GM21447 (cell line): ENCODE data around the gene SLC6A16.
A peak's percentile ranks its signal among the peaks of the same experiment; 100 is the strongest.
"Not testable (repeated sequence)": the region's sequence is repeated elsewhere in the genome, so short reads cannot be mapped to it uniquely, and the experiment has no call there.

Experiments used
- ATAC-seq: cut with Tn5 transposase; IDR thresholded peaks from one replicate; pipeline ENCODE4 v1.9.1; 2021; ENCODE audit not compliant: unreplicated experiment

SLC6A16 gene

DNA sequence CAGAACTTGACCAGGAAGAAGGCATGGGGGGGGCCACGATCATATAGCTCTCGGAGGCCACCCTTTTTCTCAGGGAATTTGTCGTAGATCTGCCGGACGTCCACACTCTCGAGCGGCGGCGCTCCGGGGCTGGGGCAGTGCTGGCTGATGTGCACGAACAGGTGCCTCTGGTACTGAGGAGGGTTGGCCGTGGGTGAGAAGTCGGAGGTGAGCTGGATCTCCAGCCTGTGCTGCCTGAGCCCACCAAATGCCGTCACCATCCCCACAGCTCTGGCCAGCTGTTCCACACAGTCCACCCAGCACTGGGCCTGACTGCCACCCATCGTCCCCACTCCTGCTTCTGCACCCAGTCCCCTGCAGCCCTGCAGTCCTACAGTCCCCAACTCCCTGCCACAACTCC lies 22.2 kb upstream of the SLC6A16 start:
- ATAC-seq: no peak

DNA sequence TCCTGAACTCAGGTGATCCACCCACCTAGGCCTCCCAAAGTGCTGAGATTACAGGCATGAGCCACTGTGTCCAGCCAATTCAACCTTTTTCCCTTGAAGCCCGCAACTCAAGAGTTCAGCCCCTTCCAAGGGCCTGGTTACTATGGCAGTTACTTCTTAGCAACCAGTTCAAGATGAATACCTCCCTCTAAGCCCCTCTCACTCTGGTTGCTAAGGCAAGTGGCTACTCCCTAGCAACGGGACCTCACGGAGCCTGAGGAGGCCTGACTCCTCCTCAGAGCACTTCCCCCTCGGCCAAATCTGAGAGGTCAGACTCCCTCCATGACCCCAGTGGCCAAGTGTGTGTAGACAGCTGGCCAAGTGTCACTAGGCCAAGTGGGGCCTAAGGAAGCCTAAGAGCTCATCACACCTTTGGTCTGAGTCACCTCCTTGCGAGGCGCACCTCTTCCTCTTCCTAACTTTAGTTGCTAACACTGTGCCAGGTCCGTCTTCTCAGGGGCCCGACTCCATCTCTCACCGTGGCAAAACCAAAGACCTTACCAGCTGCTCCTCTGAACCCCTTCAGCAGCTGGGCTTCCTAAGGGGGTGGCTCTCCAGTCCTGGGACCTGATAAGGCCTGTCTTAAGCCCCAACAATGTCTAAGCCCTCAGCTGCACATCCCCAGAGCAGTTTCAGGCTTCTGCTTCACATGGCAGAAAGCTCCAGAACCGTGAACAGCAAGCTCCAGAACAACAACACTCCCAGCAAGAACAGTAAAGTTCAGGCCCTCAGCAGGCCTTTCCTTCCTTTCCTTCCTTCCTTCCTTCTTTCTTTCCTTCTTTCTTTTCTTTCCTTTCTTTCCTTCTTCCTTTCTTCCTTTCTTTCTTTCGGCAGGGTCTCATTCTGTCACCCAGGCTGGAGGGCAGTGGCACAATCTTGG lies 19.8 kb upstream of the SLC6A16 start:
- no peak for ATAC-seq

DNA sequence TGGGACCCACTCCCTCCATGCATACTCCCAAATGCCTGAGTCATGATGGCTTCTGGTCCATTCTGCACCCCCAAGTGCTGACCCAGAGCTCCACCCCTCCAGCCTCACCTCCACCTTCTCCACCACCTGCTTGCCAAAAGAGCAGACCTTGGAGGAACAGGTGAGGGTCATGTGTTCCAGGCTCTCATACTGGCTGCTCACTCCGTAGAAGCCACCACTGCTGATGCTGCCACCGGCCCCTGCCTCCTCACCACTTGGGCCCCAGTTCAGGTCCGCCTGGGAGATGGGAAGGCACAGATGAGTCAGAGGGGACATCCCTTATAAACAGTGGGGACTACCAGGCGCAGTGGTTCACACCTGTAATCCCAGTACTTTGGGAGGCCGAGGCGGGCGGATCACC lies 18.1 kb upstream of the SLC6A16 start:
- ATAC-seq: no peak

DNA sequence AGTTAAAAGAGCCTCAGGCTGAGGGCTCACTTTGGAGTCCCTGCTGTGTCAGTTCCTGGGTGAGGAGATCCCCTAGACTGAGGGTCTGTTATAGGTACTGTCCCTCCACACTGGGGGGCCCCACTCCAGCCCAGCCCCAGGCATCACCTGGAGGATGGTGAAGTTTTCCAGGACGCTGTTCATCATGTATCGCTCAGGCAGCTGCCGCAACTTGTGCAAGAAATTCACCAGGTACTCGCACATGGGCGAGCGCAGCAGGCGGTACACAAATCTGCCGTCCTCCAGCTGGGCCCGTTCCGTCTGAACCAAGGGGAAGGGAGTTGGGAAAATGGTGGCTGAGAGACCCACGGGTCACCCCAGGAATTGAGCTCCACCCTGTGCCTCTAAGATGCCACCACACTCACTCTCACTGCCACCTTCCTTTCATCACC lies 17.3 kb upstream of the SLC6A16 start:
- no peak for ATAC-seq

DNA sequence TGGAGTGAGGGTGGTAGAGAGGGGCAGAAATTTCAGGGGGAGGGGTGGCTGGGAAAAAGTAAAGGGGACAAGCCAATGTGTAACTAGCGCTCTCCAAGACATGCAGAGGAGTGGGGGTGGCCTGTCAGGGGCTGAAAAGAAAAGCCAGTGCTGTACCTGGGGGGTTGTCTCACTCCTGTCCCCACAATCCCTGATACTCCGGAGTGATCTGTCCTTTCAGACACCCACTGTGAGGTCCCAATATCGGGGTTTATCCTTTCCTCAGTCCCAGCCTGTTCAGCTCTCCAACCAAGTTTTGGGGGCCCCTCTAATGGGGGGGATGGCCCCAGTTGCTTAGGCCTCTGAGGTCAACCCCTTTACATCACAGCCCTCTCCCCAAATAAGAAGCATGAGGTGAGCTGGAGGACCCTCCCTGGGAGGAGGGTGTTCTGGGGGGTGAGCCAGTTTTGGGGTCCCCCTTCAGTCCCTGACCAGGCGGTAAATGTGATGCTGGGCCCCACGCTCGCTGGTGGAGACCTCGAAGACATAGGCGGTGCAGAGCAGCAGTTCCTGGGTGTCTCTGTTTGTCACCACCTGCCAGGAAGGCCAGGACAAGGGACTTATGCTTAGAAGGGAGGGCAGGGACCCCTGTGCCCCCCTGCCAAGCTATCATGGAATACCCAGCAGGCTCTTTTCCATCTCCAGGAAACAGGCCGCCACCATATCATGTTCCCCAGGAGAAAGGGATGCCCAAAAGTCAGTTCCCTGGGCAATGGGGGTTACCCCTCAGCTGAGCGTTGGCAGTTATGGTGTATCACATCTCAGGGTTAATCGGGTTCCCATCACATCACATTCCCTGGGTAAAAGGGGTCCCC lies 16.1 kb upstream of the SLC6A16 start:
- ATAC-seq: no peak

DNA sequence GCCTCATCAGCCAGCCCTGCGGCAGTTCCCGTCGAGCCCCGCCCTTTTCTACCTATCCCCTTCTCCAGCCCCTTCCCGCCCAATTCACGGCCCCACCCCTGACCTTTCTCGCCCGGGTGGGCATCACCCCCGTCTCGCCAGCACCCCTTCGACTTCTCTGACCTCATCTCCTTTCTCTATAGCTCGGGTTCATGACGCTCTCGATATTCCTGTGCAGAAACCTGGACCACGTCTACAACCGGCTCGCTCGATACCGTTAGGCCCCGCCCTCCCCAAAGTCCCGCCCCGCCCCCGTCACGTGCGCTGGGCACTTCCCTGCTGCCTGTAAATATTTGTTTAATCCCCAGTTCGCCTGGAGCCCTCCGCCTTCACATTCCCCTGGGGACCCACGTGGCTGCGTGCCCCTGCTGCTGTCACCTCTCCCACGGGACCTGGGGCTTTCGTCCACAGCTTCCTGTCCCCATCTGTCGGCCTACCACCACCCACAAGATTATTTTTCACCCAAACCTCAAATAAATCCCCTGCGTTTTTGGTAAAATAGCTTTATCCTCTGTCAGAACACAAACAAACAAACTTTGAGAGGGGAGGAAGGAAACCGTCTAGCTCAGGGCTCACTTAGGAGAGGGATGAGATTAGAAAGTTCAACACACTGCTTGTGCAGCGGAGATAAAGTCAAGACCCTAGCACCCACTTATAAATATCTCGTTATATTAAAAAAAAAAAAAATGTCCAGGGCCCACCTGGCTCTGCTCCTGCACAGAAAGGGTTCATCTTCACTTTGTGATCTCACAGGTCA lies 15.3 kb upstream of the SLC6A16 start:
- peak; percentile 49 for ATAC-seq

DNA sequence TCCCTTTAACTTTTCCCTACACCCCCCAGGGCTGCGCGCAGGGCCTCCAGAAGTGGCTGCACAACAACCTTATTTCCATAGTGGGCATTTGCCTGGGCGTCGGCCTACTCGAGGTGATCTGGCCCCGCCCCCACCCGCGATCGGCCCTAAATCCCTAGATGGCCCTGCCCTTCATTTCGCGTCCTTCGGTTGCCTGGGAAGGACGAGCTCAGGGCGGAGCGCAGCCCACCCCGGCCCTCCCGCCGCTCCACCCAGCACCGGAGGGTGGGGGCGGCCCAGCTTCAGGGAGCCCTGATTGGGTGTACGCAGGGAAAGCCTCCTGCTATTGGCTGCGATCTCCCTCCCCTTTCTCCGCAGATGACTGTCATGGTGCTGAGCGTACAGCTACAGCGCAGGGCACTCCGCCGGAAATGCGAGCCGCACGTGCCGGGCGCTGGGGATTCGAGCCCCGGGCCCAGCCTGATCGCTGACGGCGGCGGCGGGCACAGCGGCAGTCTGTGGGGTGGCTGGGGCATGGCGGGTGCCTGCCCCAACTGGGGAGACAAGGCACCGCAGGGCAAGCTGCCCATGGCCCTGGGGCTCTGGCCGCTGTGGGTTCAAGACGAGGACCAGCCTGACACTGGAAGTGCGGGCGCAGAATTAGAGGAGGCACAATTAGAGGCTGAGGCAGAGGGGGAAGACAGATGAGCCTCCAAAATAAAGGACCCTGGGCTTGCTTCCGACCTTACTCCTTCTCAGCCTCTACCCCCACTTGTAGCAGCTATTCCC lies 14.5 kb upstream of the SLC6A16 start:
- no peak for ATAC-seq

DNA sequence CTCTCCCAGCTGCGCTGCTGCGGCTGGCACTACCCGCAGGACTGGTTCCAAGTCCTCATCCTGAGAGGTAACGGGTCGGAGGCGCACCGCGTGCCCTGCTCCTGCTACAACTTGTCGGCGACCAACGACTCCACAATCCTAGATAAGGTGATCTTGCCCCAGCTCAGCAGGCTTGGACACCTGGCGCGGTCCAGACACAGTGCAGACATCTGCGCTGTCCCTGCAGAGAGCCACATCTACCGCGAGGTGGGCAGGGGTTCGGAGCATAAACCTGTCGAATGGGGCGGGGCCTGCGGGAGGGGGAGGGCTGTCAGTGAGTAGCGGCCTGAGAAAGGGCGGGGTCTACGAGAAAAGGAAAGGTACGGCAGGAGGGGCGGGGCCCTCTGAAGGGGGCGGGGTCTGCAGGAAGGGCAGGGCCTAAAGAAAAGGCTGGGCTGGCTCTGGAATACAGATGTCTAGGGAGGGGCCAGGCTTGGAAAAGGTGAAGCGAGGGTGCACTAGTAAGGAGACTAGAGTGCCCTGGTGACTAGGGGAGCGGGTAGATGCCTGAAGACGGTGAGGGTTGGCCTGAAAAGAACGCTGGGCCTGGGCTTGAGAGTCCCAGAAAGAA lies 13.8 kb upstream of the SLC6A16 start:
- no peak for ATAC-seq

DNA sequence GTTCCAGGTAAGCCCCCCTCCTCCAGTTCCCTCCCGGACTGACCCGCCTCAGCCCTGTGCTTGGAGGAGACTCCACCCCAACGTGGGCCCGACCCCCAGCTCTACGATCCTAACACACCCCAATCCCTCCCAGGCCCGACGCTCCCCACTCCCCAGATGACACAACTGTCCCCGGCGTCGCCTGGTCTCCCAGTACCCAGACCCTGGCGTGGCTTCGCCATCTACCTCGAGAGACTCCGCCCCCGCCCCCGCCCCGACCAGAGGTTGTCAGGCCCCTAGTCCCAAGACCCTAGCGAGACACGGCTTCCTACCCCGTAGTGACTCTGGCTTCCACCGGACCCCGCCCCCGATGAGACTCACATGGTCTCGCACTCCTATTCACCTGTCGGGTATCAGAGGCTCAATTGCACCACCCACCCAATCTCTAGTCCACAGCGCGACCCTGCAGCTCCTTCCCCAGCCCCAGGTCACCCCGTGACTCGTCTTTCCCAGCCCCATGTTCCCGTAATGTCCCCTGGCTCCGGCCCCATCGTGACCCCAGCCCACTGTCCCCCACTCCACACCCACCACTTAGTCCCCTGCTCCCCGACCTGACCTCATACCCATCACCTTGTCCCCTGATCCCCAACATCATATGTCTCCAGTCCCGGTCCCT lies 13.2 kb upstream of the SLC6A16 start:
- no peak for ATAC-seq

DNA sequence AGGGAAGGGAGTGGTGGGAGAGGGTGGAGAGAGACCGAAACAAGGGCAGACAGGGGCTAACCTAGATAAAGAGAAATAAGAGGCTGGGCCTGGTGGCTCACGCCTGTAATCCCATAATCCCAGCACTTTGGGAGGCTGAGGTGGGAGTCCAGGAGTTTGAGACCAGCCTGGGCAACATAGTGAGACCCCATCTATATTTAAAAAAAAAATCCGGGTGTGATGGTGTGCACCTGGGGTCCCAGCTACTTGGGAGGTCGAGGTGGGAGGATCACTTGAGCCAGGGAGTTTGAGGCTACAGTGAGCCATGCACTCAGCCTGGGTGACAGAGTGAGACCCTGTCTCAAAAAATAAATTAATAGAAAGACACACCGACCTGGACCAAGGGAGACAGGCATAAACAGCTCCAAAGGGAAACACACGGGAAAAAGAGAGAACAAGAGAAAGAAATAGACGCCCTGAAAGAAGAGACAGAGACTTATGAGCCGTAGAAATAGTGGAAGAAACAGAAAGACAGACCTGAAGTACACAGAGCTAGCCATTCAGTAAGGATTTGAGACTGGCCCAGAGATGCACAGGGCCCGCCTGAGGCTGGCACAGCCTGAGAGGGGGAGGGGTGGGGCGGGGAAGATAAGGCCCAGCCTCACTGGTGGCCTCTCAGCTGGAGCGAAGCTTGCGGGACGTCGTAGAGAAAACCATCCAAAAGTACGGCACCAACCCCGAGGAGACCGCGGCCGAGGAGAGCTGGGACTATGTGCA lies 12.5 kb upstream of the SLC6A16 start:
- ATAC-seq: no peak

DNA sequence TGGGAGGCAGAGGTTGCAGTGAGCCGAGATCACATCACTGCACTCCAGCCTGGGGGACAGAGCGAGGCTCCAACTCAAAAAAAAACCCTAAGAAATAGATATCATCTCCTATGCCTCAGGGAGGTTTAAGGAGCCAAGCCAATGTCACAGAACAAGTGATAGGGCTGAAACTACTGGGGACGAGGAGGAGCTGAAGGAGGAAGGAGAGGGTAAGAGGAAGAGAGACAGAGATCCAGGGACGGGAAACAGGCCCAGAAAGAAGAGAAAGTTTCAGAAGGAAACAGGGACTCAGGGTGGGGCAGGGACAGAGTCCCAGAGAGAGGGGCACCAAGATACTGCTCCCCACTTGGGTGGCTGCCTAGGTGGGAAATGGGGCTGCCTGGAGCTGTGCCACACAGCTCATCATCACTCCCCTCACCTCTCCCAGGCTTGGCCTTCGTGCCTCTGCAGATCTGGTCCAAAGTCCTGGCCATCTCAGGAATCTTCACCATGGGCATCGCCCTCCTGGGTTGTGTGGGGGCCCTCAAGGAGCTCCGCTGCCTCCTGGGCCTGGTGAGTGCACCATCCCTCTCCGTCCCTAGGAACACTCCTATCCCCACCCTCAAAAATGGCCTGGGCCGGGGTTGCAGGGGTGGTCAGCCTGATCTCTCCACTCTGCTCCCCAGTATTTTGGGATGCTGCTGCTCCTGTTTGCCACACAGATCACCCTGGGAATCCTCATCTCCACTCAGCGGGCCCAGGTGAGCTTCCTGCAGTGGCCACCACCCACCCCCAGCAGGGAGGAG lies 11.7 kb upstream of the SLC6A16 start:
- no peak for ATAC-seq

DNA sequence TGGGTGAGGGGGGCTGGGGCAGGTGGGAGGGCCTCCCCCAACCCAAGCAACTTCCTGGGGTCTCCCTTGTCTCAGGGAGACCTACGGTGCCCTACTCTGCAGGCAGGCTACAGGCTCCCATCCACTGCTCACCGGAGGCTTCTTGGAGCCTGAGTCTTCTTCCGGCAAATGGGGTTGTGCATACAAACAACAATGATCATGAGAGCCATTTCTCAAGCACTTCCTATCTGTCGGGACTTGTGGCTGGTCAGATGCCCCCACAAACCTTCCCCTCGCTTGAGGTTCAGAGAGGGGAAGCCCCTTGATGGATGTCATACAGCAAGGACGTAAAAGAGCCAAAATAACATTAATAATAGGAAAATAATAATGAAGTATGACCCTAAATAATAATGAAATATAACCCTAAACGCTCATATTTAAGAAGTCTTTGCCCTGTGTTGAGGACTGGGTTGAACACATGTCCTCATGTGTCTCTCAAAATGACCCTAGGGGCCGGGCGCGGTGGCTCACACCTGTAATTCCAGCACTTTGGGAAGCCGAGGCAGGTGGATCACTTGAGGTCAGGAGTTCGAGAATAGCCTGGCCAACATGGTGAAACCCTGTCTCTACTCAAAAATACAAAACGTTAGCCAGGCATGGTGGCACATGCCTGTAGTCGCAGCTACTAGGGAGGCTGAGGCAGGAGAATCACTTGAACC lies 10.9 kb upstream of the SLC6A16 start:
- ATAC-seq: no peak

DNA sequence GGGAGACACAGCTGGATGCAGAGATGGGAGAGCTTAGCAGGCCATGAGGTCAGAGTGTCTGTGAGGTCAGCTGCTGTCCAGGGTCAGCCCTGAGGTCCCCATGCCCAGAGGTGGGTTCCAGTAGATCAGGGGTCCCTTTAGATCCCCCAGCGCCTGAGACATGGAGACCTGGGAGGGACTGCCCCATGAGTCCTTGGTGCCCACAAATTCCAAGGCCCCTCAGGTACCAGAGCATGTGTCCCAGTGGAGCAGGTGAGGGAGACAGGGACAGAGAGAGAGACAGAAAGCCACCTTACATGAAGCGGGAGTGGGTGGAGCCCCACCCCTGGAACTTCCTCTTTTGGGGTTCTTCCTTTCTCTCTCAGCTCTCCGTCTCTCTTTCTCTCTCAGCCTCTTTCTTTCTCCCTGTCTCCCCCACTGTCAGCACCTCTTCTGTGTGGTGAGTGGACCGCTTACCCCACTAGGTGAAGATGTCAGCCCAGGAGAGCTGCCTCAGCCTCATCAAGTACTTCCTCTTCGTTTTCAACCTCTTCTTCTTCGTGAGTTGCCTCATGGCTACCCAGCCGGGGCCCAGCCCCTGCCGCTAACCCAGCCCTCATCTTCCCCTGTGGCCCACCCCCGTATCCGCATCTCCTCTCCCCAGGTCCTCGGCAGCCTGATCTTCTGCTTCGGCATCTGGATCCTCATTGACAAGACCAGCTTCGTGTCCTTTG lies 10.2 kb upstream of the SLC6A16 start, which contains the start of gene CD37:
CD37 (plus strand) TSS at position 336 of the 713 bp plus-strand sequence; CDS start at position 471, 135 bp downstream.
- ATAC-seq: no peak

DNA sequence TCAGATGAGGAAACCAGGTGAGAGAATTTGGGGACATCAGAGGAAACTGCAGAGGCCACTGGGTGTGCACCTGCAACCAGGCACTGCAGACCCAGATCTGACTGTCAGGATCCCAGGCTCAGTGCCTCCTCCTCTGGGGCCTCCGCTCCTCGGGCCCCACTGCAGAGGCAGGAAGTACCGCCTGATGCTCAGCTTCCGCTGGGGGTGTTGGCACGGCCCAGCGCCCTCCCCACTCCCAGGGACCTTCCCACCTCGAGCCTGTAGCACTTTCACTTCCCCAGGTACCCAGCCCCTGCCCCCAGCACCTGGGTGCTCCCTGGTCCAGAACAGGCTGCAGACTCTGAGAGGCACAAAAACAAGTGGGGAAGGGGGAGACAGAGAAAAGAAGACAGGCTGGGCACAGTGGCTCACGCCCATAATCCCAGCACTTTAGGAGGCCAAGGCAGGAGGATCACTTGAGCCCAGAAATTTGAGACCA lies 8.9 kb upstream of the SLC6A16 start:
- peak; percentile 50 for ATAC-seq

DNA sequence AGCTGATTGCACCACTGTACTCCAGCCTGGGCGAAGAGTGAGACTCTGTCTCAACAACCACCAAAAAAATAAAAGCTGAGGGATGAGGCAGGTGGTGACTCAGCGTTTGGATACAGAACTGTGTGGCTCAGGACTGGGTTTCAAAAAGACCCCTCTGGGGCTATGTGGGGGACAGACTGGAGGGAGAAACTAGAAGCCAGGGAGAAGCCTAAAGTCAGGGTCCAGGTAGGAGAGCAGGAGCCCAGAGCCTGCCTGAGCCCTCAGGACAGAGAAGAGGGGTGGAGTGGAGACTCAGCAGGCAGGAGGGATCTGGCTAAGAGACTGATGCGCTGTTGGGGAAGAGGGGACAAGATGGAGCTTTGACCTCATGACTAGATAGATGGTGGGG lies 8.4 kb upstream of the SLC6A16 start:
- ATAC-seq: no peak

DNA sequence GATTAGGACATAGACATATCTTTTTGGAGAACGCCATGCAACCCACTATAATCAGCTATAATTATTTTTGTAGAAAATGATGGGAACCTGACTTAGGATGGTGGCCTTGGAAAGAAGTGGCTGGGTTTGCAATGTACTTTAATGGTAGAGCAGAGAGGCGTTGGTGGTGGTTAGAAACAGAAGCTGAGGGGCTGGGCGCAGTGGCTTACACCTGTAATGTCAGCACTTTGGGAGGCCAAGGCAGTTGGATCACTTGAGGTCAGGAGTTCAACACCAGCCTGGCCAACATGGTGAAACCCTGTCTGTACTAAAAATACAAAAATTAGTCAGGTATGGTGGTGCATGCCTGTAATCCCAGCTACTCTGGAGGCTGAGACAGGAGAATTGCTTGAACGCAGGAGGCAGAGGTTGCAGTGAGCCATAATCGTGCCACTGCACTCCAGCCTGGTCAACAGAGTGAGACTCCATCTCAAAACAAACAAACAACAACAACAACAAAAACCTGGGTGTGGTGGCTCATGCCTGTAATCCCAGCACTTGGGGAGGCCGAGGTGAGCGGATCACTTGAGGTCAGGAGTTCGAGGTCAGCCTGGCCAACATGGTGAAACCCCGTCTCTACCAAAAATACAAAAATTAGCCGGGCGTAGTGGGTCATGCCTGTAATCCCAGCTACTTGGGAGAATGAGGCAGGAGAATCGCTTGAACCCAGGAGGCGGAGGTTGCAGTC lies 7.9 kb upstream of the SLC6A16 start:
- ATAC-seq: not testable (repeated sequence)
